Endothelial cell (in vitro differentiated cells): ENCODE data around the gene SORCS2. TPM values are rescaled to one million over a fixed set of nuclear protein-coding genes. Genes with fewer than 3 reads are reported as not detected.

Experiments used
- DNase-seq: peaks from one replicate; pipeline ENCODE4 v3.0.0; 2021; ENCODE audit warnings: low spot score
- H3K27ac Mint-ChIP-seq: one replicate; pipeline ENCODE4 v1.8.0; 2021; ENCODE audit warnings: mixed read lengths, inconsistent platforms; ENCODE audit not compliant: unreplicated experiment
- H3K27me3 Mint-ChIP-seq: one replicate; pipeline ENCODE4 v1.8.0; 2021; ENCODE audit warnings: mild to moderate bottlenecking, moderate library complexity, mixed read lengths, inconsistent platforms; ENCODE audit not compliant: unreplicated experiment
- H3K36me3 Mint-ChIP-seq: one replicate; pipeline ENCODE4 v1.8.0; 2021; ENCODE audit warnings: mild to moderate bottlenecking, low read depth, mixed read lengths, inconsistent platforms; ENCODE audit not compliant: unreplicated experiment
- H3K4me1 Mint-ChIP-seq: one replicate; pipeline ENCODE4 v1.8.0; 2021; ENCODE audit warnings: mild to moderate bottlenecking, mixed read lengths, inconsistent platforms; ENCODE audit not compliant: unreplicated experiment
- H3K4me3 Mint-ChIP-seq: one replicate; pipeline ENCODE4 v1.8.0; 2021; ENCODE audit warnings: mild to moderate bottlenecking, mixed read lengths, inconsistent platforms; ENCODE audit not compliant: unreplicated experiment
- H3K9me3 Mint-ChIP-seq: one replicate; pipeline ENCODE4 v1.8.0; 2021; ENCODE audit warnings: mixed read lengths, inconsistent platforms; ENCODE audit not compliant: unreplicated experiment
- total RNA-seq: library from RNA; stranded (reverse); fragmentation: NEBNext Ultra II Directional; extraction: Animal tissue kit (Norgen Biotek cat#: 25700); gene quantifications from one replicate; pipeline ENCODE4 v1.2.1, GENCODE V29; 2021; ENCODE audit not compliant: unreplicated experiment
- TF ChIP-seq, protein P1 (sequence below): fragments of 200-600 bp; sonication (generic); IDR thresholded peaks from one replicate; pipeline ENCODE4 v1.5.0; 2021; ENCODE audit warnings: antibody characterized with exemption; ENCODE audit not compliant: unreplicated experiment

Gene SORCS2
- total RNA-seq, 1 donor from 2014 or later = 1.3 TPM

DNA sequence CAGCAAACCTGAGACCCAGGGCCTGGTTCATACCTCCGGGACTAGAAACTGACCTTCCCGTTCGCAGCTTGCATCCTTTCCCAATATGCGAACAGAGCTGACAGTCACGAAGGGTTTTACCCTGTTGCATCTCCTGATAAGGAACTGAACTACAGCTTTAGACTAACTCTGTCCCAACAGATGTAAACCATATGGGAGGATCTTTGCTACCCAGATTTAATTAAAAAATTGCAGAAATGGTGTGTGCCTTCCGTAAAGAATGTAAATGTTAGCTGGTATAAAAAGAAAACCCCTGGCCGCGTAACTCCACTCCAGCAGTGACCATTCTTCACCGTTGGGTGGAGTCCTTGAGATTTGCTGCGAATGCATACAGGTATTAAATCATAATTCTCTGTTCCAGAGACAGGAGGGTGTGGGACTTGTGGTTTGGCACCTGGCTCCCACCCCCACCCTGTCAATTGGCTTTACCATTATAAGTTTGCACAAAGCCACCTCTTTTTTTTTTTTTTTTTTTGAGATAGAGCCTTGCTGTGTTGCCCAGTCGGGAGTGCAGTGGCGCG is 40.6 kb upstream of the SORCS2 start:
- TF ChIP-seq, protein P1, sequence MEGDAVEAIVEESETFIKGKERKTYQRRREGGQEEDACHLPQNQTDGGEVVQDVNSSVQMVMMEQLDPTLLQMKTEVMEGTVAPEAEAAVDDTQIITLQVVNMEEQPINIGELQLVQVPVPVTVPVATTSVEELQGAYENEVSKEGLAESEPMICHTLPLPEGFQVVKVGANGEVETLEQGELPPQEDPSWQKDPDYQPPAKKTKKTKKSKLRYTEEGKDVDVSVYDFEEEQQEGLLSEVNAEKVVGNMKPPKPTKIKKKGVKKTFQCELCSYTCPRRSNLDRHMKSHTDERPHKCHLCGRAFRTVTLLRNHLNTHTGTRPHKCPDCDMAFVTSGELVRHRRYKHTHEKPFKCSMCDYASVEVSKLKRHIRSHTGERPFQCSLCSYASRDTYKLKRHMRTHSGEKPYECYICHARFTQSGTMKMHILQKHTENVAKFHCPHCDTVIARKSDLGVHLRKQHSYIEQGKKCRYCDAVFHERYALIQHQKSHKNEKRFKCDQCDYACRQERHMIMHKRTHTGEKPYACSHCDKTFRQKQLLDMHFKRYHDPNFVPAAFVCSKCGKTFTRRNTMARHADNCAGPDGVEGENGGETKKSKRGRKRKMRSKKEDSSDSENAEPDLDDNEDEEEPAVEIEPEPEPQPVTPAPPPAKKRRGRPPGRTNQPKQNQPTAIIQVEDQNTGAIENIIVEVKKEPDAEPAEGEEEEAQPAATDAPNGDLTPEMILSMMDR = no peak
- DNase-seq = no peak
- Mint-ChIP-seq H3K27me3 (peaks cover 16% of the 10 kb centered on the region), H3K27ac (no peak overlapping the region), H3K4me1 (peaks cover 15% of the 10 kb centered on the region), H3K4me3 (no peak overlapping the region), H3K36me3 (no peaks in the 10 kb centered on the region), H3K9me3 (no peaks in the 10 kb centered on the region)

DNA sequence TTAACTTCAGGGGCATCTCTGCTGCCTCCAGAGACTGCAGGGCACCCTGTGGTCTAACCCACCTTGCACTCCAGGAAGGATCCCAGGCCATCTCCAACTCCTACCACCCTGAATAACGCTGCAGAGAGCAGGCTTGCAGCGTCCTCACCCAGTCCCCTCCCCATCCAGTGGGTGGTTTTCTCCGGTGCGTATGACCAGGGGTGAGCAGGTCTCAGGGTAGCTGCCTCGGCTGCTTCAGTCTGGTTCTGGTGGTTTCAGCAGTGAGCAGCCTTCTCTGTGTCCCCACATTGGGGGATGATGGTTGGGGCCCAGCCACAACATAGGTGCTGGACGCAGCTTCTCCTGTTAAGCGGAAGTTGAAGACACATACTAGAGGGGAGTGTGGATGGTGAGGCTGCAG is 38.6 kb upstream of the SORCS2 start:
- TF ChIP-seq, protein P1 = no peak
- no peak overlapping the region for H3K4me3 Mint-ChIP-seq
- peaks cover 27% of the 10 kb centered on the region for H3K4me1 Mint-ChIP-seq
- peaks cover 8% of the 10 kb centered on the region for H3K36me3 Mint-ChIP-seq
- peaks cover 18% of the 10 kb centered on the region for H3K27me3 Mint-ChIP-seq
- H3K9me3 Mint-ChIP-seq = no peaks in the 10 kb centered on the region
- no peak for DNase-seq
- H3K27ac Mint-ChIP-seq = no peak overlapping the region

- peaks cover 20% of the 10 kb centered on the region for H3K27me3 Mint-ChIP-seq
- H3K27ac Mint-ChIP-seq = no peak overlapping the region
- no peak overlapping the region for H3K4me3 Mint-ChIP-seq
- TF ChIP-seq, protein P1 = no peak
- peaks cover 27% of the 10 kb centered on the region for H3K4me1 Mint-ChIP-seq
- H3K36me3 Mint-ChIP-seq = peaks cover 8% of the 10 kb centered on the region
- no peak for DNase-seq
- no peaks in the 10 kb centered on the region for H3K9me3 Mint-ChIP-seq
Measured at GRCh38 chr4:7154351-7154981, 37.9 kb upstream of the SORCS2 start.

- TF ChIP-seq, protein P1 = no peak
- Mint-ChIP-seq H3K4me1 (peaks cover 27% of the 10 kb centered on the region), H3K4me3 (no peak overlapping the region), H3K9me3 (no peaks in the 10 kb centered on the region), H3K27ac (no peak overlapping the region), H3K36me3 (peaks cover 8% of the 10 kb centered on the region), H3K27me3 (peaks cover 24% of the 10 kb centered on the region)
- DNase-seq = no peak
Measured at GRCh38 chr4:7155590-7156071, 36.7 kb upstream of the SORCS2 start.

DNA sequence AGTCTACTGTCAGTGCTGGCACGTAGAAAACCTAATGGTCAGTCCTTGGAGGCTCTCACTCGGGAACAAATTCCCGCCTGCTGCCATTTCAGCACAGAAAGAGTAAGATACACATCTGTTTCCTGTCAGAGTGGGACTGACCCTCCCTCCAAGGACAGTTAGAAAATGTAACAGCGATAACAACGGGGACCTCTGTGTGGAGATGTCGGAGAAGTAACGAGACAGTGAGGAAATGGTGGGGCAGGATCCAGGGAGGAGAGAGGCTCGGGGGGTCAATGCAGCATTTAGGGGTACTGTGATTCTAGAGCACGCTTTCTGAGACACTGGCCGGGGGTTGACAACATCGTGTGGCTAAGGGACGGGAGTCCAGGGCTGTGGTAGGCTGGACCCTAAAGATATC is 36.0 kb upstream of the SORCS2 start:
- H3K4me3 Mint-ChIP-seq = peak overlapping the region; percentile 21
- H3K27ac Mint-ChIP-seq = peak overlapping the region; percentile 65
- TF ChIP-seq, protein P1 = no peak
- peaks cover 27% of the 10 kb centered on the region for H3K4me1 Mint-ChIP-seq
- H3K27me3 Mint-ChIP-seq = peaks cover 22% of the 10 kb centered on the region
- H3K9me3 Mint-ChIP-seq = no peaks in the 10 kb centered on the region
- DNase-seq = no peak
- H3K36me3 Mint-ChIP-seq = peaks cover 8% of the 10 kb centered on the region
